IMR-90 (cell line): ENCODE results near the gene PCMTD2. TPM values are rescaled to one million over a fixed set of nuclear protein-coding genes. Genes with fewer than 3 reads are reported as not detected.

Experiments used
- ATAC-seq: fragments of 200-7000 bp; cut with Tn5 transposase; 2 replicates; pipeline ENCODE4 v1.9.1; 2020; ENCODE audit warnings: low read depth, mild to moderate bottlenecking, moderate library complexity
- BruUV-seq: library from RNA; stranded (reverse); fragments of 400-500 nt; replicated peaks from 2 replicates; lab custom pipeline; 2021; lab: Mats Ljungman, UMichigan
- CTCF ChIA-PET: fragments of 300-600 bp; formaldehyde crosslinking; extraction: SDS; loops from one replicate; lab custom pipeline; 2021; ENCODE audit warnings: antibody characterized with exemption; lab: Yijun Ruan, JAX
- POLR2A ChIA-PET: fragments of 300-600 bp; sonication (Branson Sonifier 250); formaldehyde crosslinking; loops from one replicate; lab custom pipeline; 2022; ENCODE audit warnings: antibody characterized with exemption; ENCODE audit not compliant: unreplicated experiment; lab: Charles Lee
- DNase-seq: peaks from one replicate; pipeline ENCODE4 v3.0.0; 2013
- H2AFZ ChIP-seq: replicated peaks from 2 replicates; pipeline ENCODE3; 2013; ENCODE audit warnings: low read length, mild to moderate bottlenecking; ENCODE audit not compliant: poor library complexity
- H2AK5ac ChIP-seq: 2 replicates; pipeline ENCODE4 v1.6.1; 2013; ENCODE audit warnings: low read depth, low read length, inconsistent platforms
- H2AK9ac ChIP-seq: replicated peaks from 2 replicates; pipeline ENCODE3; 2013; ENCODE audit warnings: mild to moderate bottlenecking, low read depth, low read length, moderate library complexity; ENCODE audit not compliant: poor library complexity
- H2BK120ac ChIP-seq: 2 replicates; pipeline ENCODE4 v1.6.1; 2013; ENCODE audit warnings: low read depth, low read length, inconsistent platforms
- H2BK15ac ChIP-seq: 3 replicates; pipeline ENCODE4 v1.6.1; 2013; ENCODE audit warnings: low read depth, low read length, inconsistent platforms
- H2BK20ac ChIP-seq: 2 replicates; pipeline ENCODE4 v1.6.1; 2013; ENCODE audit warnings: low read depth, mild to moderate bottlenecking, inconsistent platforms, low read length, moderate library complexity
- H2BK5ac ChIP-seq: 2 replicates; pipeline ENCODE4 v1.6.1; 2013; ENCODE audit warnings: mild to moderate bottlenecking, low read depth, low read length, inconsistent platforms; ENCODE audit not compliant: poor library complexity, severe bottlenecking
- H3K14ac ChIP-seq: replicated peaks from 2 replicates; pipeline ENCODE4 v1.6.1; 2013; ENCODE audit warnings: low read depth, low read length, inconsistent platforms
- H3K18ac ChIP-seq: 2 replicates; pipeline ENCODE4 v1.6.1; 2013; ENCODE audit warnings: low read depth, low read length, control low read depth
- H3K23ac ChIP-seq: 2 replicates; pipeline ENCODE4 v1.6.1; 2013; ENCODE audit warnings: low read depth, low read length, inconsistent platforms
- H3K27ac ChIP-seq: 2 replicates; pipeline ENCODE4 v1.5.1; 2013; ENCODE audit warnings: mild to moderate bottlenecking, control low read depth, low read length; ENCODE audit not compliant: insufficient read depth
- H3K27me3 ChIP-seq: 2 replicates; pipeline ENCODE4 v1.6.1; 2013; ENCODE audit warnings: low read length; ENCODE audit not compliant: control insufficient read depth, insufficient read depth
- H3K36me3 ChIP-seq: 2 replicates; pipeline ENCODE4 v1.6.1; 2013; ENCODE audit warnings: low read length, mixed read lengths; ENCODE audit not compliant: control insufficient read depth, insufficient read depth
- H3K4ac ChIP-seq: 2 replicates; pipeline ENCODE4 v1.6.1; 2013; ENCODE audit warnings: low read depth, low read length, inconsistent platforms
- H3K4me1 ChIP-seq: 2 replicates; pipeline ENCODE4 v1.6.1; 2013; ENCODE audit warnings: low read length, mixed read lengths; ENCODE audit not compliant: control insufficient read depth, insufficient read depth
- H3K4me2 ChIP-seq: 2 replicates; pipeline ENCODE4 v1.6.1; 2013; ENCODE audit warnings: low read depth, mild to moderate bottlenecking, control low read depth, low read length, moderate library complexity
- H3K4me3 ChIP-seq: 2 replicates; pipeline ENCODE4 v1.5.1; 2013; ENCODE audit warnings: low read depth, mild to moderate bottlenecking, control low read depth, low read length, moderate library complexity; ENCODE audit not compliant: insufficient read depth
- H3K56ac ChIP-seq: 2 replicates; pipeline ENCODE4 v1.6.1; 2013; ENCODE audit warnings: low read length, inconsistent platforms; ENCODE audit not compliant: insufficient read depth; ENCODE audit errors: extremely low read depth
- H3K79me1 ChIP-seq, 2 experiments: 2 replicates each; pipeline ENCODE4 v1.6.1; 2013; ENCODE audit warnings: low read length in 2 of 2, inconsistent platforms in 1 of 2, low read depth in 1 of 2
- H3K9ac ChIP-seq: 2 replicates; pipeline ENCODE4 v1.6.1; 2013; ENCODE audit warnings: low read depth, low read length, control low read depth
- H3K9me1 ChIP-seq: 2 replicates; pipeline ENCODE4 v1.6.1; 2013; ENCODE audit warnings: low read length, inconsistent platforms; ENCODE audit not compliant: insufficient read depth
- H3K9me3 ChIP-seq: 2 replicates; pipeline ENCODE4 v1.6.1; 2013; ENCODE audit warnings: low read length; ENCODE audit not compliant: control insufficient read depth, insufficient read depth
- H4K20me1 ChIP-seq: 2 replicates; pipeline ENCODE4 v1.6.1; 2013; ENCODE audit warnings: low read length, inconsistent platforms; ENCODE audit not compliant: insufficient read depth
- H4K5ac ChIP-seq: 2 replicates; pipeline ENCODE4 v1.6.1; 2013; ENCODE audit warnings: mild to moderate bottlenecking, low read depth, low read length, control low read depth
- H4K8ac ChIP-seq, 2 experiments: 2 replicates each; pipeline ENCODE4 v1.6.1; 2013; ENCODE audit warnings: low read depth in 2 of 2, low read length in 2 of 2, control low read depth in 1 of 2, inconsistent platforms in 1 of 2
- H4K91ac ChIP-seq: 2 replicates; pipeline ENCODE4 v1.6.1; 2013; ENCODE audit warnings: low read depth, low read length, inconsistent platforms; ENCODE audit not compliant: insufficient read depth
- CEBPB ChIP-seq: IDR thresholded peaks from 2 replicates; pipeline ENCODE4 v1.6.1; 2012; ENCODE audit warnings: low read depth, low read length, improper control_type of control experiment
- FOS ChIP-seq: fragments of 150-350 bp; IDR thresholded peaks from 2 replicates; pipeline ENCODE4 v1.6.1; 2016; ENCODE audit warnings: low read depth, low read length
- MAFK ChIP-seq: IDR thresholded peaks from 2 replicates; pipeline ENCODE4 v1.6.1; 2012; ENCODE audit warnings: low read depth, low read length, improper control_type of control experiment
- MAZ ChIP-seq: IDR thresholded peaks from 2 replicates; pipeline ENCODE4 v1.6.1; 2012; ENCODE audit warnings: low read depth, mild to moderate bottlenecking, low read length, improper control_type of control experiment, moderate library complexity, borderline replicate concordance
- MXI1 ChIP-seq: IDR thresholded peaks from 2 replicates; pipeline ENCODE4 v1.6.1; 2012; ENCODE audit warnings: low read depth, mild to moderate bottlenecking, low read length, moderate library complexity, borderline replicate concordance
- NFE2L2 ChIP-seq: fragments of 150-350 bp; IDR thresholded peaks from 2 replicates; pipeline ENCODE4 v1.6.1; 2016; ENCODE audit warnings: low read depth, mild to moderate bottlenecking, low read length
- RCOR1 ChIP-seq: IDR thresholded peaks from 2 replicates; pipeline ENCODE4 v1.6.1; 2012; ENCODE audit warnings: mild to moderate bottlenecking, low read length, improper control_type of control experiment; ENCODE audit not compliant: insufficient replicate concordance
- SMC3 ChIP-seq: fragments of 150-350 bp; IDR thresholded peaks from 2 replicates; pipeline ENCODE4 v1.6.1; 2016; ENCODE audit warnings: low read depth, mild to moderate bottlenecking, antibody characterized with exemption, low read length, moderate library complexity
- WGBS, 2 experiments: methylation state at CpG; one replicate each; pipeline versions ENCODE4 v1.1.5 to v1.1.7; 2013; ENCODE audit warnings: missing lambda C conversion rate in 2 of 2; ENCODE audit not compliant: insufficient read length in 1 of 2; ENCODE audit errors: extremely low coverage in 2 of 2; 5-methylcytosine and 5-hydroxymethylcytosine counted together
- dilution Hi-C: fragments of 300-500 bp; cut with HindIII; formaldehyde crosslinking; loops from one replicate; pipeline ENCODE4 v1.14.3; 2018; ENCODE audit warnings: low sequenced_read_pairs; ENCODE audit not compliant: unreplicated experiment
- in situ Hi-C: fragments of 300-500 bp; cut with MboI; formaldehyde crosslinking; loops from 3 replicates; pipeline ENCODE4 v1.14.3; 2019; ENCODE audit warnings: low sequenced_read_pairs, inconsistent platforms, mixed read lengths
- intact Hi-C: fragments of 100-400 bp; cut with micrococcal nuclease; formaldehyde crosslinking; loops from 2 replicates; pipeline ENCODE4 v1.10.0; 2022
- polyA plus RNA-seq, 3 experiments: library from polyadenylated mRNA; depleted of rRNA; stranded (reverse); fragments of >200 nt; gene quantifications; 2 replicates each; pipeline ENCODE4 v1.2.3, GENCODE V29; 2012; ENCODE audit warnings: low replicate concordance in 1 of 3
- total RNA-seq: library from RNA; depleted of rRNA; stranded (reverse); fragments of >200 nt; gene quantifications from 2 replicates; pipeline ENCODE4 v1.2.3, GENCODE V29; 2012
- TF ChIP-seq, protein P1 (sequence below): fragments of 150-350 bp; IDR thresholded peaks from 2 replicates; pipeline ENCODE4 v1.6.1; 2017; ENCODE audit warnings: mild to moderate bottlenecking, antibody characterized with exemption, low read length, low read depth
- TF ChIP-seq, protein P2 (sequence below): conservative IDR thresholded peaks from 2 replicates; pipeline ENCODE4 v1.5.1; 2012; ENCODE audit warnings: mild to moderate bottlenecking, low read depth, low read length, improper control_type of control experiment

Gene PCMTD2
- total and polyA plus RNA-seq, 2 of the 4 experiments (the other 2 are of a cell fraction) = 23.6 to 28.3 TPM

DNA sequence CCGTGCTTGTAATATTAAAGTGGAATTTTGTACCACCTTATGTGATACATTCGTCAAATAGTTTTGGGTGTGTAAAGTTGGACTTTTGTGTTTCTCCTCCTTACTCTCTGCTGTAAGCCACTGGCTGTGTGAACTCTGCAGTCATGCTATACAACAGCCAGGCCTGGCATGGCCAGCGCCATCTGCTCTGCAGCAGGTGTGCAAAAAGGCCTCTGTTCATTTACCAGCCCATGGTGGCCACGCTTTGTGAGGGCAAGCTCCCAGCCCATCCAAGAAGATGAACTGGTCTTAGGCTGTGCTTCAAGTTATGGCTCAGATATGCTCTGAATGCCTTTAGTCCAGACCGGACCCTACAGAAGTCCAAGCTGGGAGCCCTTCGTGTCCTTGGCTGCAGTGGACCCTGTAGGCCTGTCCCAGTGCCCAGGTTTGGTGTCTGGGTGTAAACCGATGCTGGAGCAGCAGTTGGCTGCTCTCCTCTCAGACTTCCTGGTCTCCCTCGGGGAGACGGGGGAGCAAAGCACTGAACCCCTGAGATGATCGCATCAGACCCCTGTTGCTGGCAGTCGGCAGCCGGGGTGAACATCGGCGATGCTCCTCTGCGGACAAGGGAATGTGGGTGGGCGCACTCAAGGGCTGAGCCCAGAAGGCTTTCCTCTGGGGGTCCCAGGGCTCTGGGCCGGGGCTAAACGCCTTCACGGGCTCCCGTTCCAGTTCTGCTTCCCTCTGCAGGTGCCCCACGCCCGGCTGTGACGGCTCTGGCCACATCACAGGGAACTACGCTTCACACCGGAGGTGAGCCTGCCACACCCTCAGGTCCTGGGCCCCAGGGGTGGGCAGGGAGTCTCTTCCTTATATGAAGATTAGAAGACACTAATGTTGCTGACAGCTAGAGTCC lies 28.6 kb upstream of the PCMTD2 start:
- Histone ChIP-seq H3K9me3 (no peaks in the 10 kb centered on the region), H2AFZ (no peak overlapping the region), H4K91ac (no peak overlapping the region), H4K20me1 (no peaks in the 10 kb centered on the region), H3K23ac (no peak overlapping the region), H3K9ac (no peak overlapping the region), H3K4me3 (no peak overlapping the region), H4K5ac (no peak overlapping the region), H3K18ac (no peak overlapping the region), H3K14ac (no peak overlapping the region), H2AK9ac (no peak overlapping the region), H3K4me2 (no peak overlapping the region), H2BK5ac (no peak overlapping the region), H3K4ac (no peak overlapping the region), H2BK15ac (no peak overlapping the region), H3K27ac (no peak overlapping the region), H2BK120ac (no peak overlapping the region), H3K56ac (no peak overlapping the region), H3K79me1 (no peaks in the 10 kb centered on the region; a peak in 1 of 4 replicates), H3K36me3 (no peaks in the 10 kb centered on the region), H4K8ac (no peak overlapping the region), H3K4me1 (peaks cover 27% of the 10 kb centered on the region), H3K9me1 (peaks cover 19% of the 10 kb centered on the region), H3K27me3 (peaks cover 4% of the 10 kb centered on the region; the same call in 1 of the 2 replicates), H2BK20ac (no peak overlapping the region), H2AK5ac (no peak overlapping the region)
- intact Hi-C loops = no loop called here
- TF ChIP-seq MXI1 = no peak
- no peak for TF ChIP-seq MAFK
- TF ChIP-seq CEBPB = no peak
- TF ChIP-seq RCOR1 = no peak
- no peak for TF ChIP-seq NFE2L2
- TF ChIP-seq SMC3 = no peak
- TF ChIP-seq, protein P1, sequence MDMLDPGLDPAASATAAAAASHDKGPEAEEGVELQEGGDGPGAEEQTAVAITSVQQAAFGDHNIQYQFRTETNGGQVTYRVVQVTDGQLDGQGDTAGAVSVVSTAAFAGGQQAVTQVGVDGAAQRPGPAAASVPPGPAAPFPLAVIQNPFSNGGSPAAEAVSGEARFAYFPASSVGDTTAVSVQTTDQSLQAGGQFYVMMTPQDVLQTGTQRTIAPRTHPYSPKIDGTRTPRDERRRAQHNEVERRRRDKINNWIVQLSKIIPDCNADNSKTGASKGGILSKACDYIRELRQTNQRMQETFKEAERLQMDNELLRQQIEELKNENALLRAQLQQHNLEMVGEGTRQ = no peak
- TF ChIP-seq FOS = no peak
- TF ChIP-seq MAZ = no peak
- TF ChIP-seq, protein P2, sequence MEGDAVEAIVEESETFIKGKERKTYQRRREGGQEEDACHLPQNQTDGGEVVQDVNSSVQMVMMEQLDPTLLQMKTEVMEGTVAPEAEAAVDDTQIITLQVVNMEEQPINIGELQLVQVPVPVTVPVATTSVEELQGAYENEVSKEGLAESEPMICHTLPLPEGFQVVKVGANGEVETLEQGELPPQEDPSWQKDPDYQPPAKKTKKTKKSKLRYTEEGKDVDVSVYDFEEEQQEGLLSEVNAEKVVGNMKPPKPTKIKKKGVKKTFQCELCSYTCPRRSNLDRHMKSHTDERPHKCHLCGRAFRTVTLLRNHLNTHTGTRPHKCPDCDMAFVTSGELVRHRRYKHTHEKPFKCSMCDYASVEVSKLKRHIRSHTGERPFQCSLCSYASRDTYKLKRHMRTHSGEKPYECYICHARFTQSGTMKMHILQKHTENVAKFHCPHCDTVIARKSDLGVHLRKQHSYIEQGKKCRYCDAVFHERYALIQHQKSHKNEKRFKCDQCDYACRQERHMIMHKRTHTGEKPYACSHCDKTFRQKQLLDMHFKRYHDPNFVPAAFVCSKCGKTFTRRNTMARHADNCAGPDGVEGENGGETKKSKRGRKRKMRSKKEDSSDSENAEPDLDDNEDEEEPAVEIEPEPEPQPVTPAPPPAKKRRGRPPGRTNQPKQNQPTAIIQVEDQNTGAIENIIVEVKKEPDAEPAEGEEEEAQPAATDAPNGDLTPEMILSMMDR = no peak
- no TSS peak for BruUV-seq
- dilution Hi-C loops = no loop called here
- ChIA-PET CTCF (no interaction called here), POLR2A (no interaction called here)
- WGBS, 2 experiments = 97% methylated on average over 11 of the region's 25 CpGs; no CpG with 5 or more reads in 1 of the 2 experiments
- in situ Hi-C loops = no loop called here
- DNase-seq (no peak), ATAC-seq (no peak)
